Stomach smooth muscle (tissue), 2 donors: Measurements from ENCODE around the gene NRXN3.

Source experiments
- H3K27ac ChIP-seq: one replicate; pipeline ENCODE4 v1.7.0; 2013; ENCODE audit warnings: mild to moderate bottlenecking, low read length, inconsistent platforms
- H3K27me3 ChIP-seq, 2 donors: one replicate each; pipeline ENCODE4 v1.7.0; 2013; ENCODE audit warnings: low read length in 2 of 2; ENCODE audit not compliant: insufficient read depth in 2 of 2, control insufficient read depth in 1 of 2
- H3K36me3 ChIP-seq, 2 donors: one replicate each; pipeline ENCODE4 v1.7.0; 2013; ENCODE audit warnings: low read length in 2 of 2; ENCODE audit not compliant: control insufficient read depth in 2 of 2, insufficient read depth in 2 of 2
- H3K4me1 ChIP-seq: one replicate; pipeline ENCODE4 v1.7.0; 2013; ENCODE audit warnings: low read length; ENCODE audit not compliant: control insufficient read depth, insufficient read depth
- H3K4me3 ChIP-seq, 2 donors: one replicate each; pipeline ENCODE4 v1.7.0; 2013; ENCODE audit warnings: low read length in 2 of 2
- H3K9ac ChIP-seq, 2 donors: one replicate each; pipeline ENCODE4 v1.7.0; 2013; ENCODE audit warnings: low read length in 2 of 2, mild to moderate bottlenecking in 1 of 2
- H3K9me3 ChIP-seq, 2 donors: one replicate each; pipeline ENCODE4 v1.7.0; 2013; ENCODE audit warnings: low read length in 2 of 2; ENCODE audit not compliant: control insufficient read depth in 2 of 2
- donor health status: healthy.
- donor health status: Pancreatic carcinoma.

The NRXN3 gene

DNA sequence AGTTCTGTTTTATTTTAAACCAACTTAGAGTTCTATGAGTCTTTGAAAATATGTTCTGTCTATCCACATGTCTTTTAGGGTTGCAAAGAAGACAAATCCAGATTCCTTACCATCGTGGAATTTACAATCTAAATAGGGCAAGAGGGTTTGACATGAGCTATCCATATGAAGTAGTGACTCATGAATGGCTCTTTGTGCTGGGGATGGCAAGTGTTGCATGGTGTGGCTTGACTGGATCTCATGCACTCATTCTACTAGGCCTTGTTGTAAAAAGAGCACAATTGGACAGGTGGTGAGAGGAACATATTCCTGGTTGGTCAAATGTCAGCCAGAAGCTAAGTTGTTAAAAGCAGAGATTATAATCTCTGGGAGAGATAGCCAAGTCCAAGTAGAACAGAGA, 1532.0 kb downstream of the NRXN3 start:
- Histone ChIP-seq H3K9ac (no peak overlapping the region), H3K27ac (no peak overlapping the region), H3K4me3 (no peak overlapping the region), H3K27me3 (no peaks in the 10 kb centered on the region), H3K4me1 (no peaks in the 10 kb centered on the region), H3K9me3 (no peaks in the 10 kb centered on the region), H3K36me3 (no peaks in the 10 kb centered on the region)

DNA sequence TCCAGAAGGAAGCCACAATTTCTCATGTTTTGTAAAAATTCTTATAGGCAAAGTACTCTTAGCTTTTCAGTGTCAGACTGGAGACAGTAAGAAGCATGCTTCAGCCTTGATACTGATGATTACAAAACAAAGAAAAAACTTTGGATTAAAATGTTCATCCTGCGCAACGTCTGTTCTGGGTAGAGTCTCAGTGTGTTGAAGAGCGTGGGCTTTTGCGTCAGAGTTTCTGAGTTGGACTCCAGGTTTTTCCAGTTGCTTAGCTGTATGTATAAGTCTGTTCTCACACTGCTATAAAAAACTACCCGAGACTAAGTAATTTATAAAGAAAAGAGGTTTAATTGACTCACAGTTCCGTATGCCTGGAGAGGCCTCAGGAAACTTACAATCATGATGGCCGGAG, 1533.0 kb downstream of the NRXN3 start:
- Histone ChIP-seq H3K27ac (no peak overlapping the region), H3K9ac (no peak overlapping the region)

DNA sequence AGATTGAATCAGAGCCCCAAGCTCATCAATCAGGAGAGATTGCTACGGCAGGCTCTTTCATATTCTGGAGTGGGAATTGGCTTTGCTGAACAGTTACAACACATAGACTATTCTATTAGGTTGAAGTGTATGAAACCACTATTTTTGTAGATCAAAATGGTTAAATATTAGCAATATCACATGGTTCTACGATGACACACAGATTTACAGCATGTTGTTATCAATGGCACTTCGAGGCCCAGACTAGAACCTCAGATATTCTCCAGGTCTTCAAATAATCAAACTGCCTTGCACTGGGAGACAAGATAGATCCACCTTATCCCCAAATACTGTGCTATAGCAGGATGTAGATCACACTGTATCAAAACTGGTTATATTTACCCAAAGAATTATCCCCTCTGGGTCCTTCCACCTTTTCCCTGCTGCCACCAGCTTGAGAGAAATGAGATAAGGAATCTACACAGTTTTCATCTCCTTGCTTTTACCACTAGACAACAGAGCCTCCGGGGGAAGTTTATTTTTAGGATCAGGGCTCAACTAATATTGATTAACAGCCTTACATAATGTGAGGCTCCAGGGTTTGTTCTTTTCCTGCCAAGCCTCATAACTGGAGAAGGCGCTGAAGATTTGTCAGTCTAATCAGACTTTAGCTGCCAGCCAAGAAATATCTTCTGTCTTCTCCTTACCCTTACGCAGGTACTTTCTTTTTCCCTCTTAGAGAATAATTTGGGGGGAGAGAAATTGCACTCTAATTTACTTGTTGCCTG, 1534.1 kb downstream of the NRXN3 start:
- no peak overlapping the region for H3K9ac ChIP-seq
- no peaks in the 10 kb centered on the region for H3K4me1 ChIP-seq
- no peak overlapping the region for H3K27ac ChIP-seq
- no peak overlapping the region for H3K4me3 ChIP-seq
- H3K9me3 ChIP-seq: no peaks in the 10 kb centered on the region
- no peaks in the 10 kb centered on the region for H3K36me3 ChIP-seq
- H3K27me3 ChIP-seq: no peaks in the 10 kb centered on the region

More for the DNA sequence above, 1533.0 kb downstream of the NRXN3 start:
- Histone ChIP-seq H3K27me3 (no peaks in the 10 kb centered on the region), H3K36me3 (no peaks in the 10 kb centered on the region), H3K4me3 (no peak overlapping the region), H3K9me3 (no peaks in the 10 kb centered on the region), H3K4me1 (no peaks in the 10 kb centered on the region)

DNA sequence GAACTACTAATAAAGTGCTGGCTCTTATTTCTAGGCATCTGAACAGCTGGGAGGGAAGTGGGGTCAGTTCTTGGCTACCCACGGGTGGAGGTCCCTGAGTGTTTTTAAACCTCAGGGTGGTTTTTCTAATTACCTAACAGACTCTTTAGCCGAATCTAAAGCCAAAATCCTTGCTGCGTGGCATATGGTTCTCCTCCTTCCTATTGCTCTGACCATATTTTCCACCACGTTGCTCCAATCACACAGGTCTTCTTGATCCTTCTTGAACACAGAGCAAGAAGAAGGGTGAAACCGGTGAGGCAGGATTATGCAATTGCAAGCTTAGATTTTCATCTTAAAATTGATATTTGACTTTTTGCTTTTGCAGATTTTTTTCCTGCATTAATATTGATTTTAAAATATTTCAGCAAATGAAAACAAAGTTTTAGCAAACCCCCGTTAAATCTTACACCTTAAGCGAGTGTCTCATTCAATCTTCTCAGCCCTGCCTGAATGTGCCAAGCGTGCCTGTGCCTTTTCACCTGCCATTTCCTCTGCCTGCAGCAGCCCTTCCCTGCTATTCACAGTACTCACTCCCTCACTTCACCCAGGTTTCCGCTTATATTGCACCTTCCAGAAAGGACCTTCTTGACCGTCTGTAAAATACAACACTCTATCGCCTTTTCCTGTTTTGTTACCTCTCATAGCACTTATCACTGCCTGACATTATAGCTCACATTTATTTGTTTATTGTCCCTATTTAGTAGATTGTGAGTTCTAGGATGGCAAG, 1535.1 kb downstream of the NRXN3 start:
- Histone ChIP-seq H3K4me3 (no peak overlapping the region), H3K36me3 (no peaks in the 10 kb centered on the region), H3K9ac (no peak overlapping the region), H3K27ac (no peak overlapping the region), H3K4me1 (no peaks in the 10 kb centered on the region), H3K27me3 (no peaks in the 10 kb centered on the region), H3K9me3 (no peaks in the 10 kb centered on the region)

DNA sequence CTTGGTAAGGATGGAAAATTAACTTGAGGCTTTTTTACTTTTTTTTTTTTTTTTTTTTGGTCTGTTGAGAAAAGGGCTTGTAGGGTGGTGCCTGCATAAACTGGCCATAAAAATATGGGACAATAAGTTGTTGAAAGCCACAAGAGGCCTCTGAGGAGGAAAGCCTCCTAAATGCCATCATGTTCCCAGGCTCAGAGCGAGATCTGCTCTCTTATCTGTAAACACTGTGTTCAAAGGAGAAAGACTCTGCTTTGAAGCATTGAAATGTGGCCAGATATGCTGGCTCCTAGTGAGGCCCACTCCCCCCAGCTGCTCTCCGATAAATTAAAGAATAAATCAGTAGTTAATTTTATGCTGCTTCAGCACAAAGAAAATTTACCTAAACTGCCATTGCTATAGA, 1536.2 kb downstream of the NRXN3 start:
- Histone ChIP-seq H3K4me3 (no peak overlapping the region), H3K9me3 (no peaks in the 10 kb centered on the region), H3K27ac (no peak overlapping the region), H3K4me1 (no peaks in the 10 kb centered on the region), H3K36me3 (no peaks in the 10 kb centered on the region), H3K27me3 (no peaks in the 10 kb centered on the region), H3K9ac (no peak overlapping the region)

DNA sequence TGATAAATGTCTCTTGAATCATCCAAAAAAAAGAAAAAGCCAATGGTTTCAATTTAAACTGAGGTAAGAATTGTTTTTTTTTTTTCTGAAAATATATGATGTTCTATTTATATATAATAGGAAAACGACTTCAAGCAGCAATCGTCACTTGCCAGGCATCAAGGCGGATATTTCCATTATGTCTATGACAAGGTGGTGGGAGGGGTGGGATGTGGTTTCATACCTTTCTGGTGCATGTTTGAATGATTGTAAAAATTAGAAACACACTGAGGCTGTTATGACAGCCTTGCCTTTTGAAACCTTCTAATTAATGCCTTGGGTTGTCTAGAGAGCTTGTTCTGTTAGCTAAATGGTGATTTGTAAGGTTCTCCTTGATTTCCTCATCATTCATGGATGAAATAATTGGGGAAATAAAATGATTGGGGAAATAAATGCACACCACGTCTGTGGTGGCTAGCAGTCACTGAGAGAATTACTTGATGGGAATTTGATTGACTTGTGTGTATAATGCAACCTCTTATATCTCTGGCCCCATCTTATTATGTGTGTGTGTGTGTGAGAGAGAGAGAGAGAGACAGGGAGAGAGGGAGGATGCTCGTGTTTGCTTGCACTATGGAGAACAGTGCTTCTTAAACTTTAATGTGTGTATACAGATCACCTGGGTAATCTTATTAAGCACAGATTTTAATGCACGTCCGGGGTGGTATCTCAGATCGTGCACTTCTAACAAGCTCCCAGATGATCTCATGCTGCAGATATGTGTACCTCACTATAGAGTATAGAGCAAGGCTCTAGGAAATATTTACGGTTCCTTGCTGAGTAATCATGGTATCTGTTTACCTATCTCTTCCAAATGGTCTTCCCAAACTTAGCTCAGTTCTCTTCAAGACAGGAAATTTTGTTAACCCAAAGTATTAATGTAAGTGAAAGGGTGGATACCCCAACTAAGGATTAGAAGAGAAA, 1538.5 kb downstream of the NRXN3 start:
- no peaks in the 10 kb centered on the region for H3K4me1 ChIP-seq
- no peak overlapping the region for H3K27ac ChIP-seq
- no peaks in the 10 kb centered on the region for H3K27me3 ChIP-seq
- no peak overlapping the region for H3K9ac ChIP-seq
- H3K4me3 ChIP-seq: no peak overlapping the region
- H3K36me3 ChIP-seq: no peaks in the 10 kb centered on the region
- no peaks in the 10 kb centered on the region for H3K9me3 ChIP-seq

DNA sequence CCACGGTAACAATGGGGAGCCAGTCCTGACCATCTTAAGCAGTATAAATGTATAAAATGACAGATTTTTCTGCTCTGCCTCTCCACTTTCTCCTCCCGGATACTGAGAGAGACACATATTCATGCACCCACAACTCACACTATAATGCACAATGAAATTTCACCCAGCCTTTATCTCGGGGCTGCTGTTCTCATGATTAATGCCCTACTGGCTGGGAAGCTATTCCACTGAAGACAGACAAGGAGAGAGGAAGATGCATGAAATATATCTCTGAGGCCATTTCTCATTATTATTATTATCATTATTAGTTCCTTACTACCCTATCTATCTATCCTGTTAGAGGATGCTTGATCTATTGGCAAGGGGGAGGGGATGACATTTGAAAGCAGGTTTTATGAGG, 1539.4 kb downstream of the NRXN3 start:
- Histone ChIP-seq H3K4me3 (no peak overlapping the region), H3K27me3 (no peaks in the 10 kb centered on the region), H3K9me3 (no peaks in the 10 kb centered on the region), H3K4me1 (no peaks in the 10 kb centered on the region), H3K9ac (no peak overlapping the region), H3K27ac (no peak overlapping the region), H3K36me3 (no peaks in the 10 kb centered on the region)

DNA sequence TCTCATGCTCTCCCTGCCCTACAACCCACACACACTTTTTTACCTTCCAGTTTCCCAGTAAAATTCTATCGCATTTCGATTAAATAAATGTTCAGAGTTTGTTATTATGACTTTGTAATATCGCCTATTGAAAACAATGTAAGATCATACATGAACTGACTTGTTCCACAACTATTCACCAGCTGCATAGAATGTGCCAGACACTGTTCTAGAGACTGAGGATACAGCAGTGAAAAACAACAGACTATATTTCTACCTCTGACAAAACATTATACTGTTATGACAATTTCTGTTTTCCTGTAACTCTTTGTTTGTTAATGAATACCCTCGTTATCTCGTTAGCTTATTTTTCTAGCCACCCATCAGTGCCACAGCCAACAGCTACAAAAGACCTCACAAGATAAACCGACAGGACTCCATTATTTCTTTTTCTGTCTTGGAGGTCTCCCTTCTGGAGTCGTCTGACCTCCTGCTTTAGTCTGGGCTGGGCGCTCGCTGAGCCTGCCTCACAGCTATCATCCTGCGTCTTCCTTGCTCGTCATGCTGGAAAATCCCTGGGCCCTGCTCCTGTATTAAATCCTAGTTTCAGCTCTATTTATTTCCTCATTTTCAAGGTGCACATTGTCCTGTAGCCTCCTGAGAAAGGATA, 1542.3 kb downstream of the NRXN3 start:
- H3K4me3 ChIP-seq: no peak overlapping the region
- H3K9ac ChIP-seq: no peak overlapping the region
- H3K4me1 ChIP-seq: no peaks in the 10 kb centered on the region
- H3K27me3 ChIP-seq: no peaks in the 10 kb centered on the region
- no peaks in the 10 kb centered on the region for H3K9me3 ChIP-seq
- H3K36me3 ChIP-seq: no peaks in the 10 kb centered on the region
- no peak overlapping the region for H3K27ac ChIP-seq

DNA sequence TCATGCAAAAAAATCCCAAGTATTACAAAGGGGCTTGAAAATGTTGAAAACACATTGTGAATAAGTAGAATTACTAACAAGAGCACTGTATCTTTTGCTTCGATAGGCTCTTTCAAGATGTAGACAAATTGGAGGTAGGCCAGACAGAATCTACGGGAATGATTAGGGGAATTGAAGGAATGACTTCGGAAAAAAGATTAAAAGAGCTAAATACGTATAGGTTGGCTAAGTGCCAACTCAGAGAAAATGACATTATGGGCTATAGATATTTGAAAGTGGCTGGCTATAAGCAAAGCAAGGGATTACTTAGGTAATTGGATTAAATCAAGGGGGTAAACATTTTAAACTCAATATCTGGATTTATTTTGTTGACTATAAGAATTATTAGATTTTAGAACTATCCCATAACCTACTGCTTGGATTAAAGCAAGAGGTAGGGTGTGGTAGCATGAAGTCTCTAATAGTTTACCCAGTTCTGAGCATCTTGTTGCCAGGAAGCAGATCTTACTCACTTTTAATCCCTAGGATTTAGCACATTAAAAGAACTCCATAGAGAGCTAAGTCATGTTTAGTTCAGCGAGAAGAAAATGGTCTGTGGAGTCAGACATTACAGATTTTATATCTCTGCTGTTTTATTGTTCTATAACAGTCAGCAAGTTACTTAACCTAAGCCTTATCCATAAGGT, 1551.4 kb downstream of the NRXN3 start:
- Histone ChIP-seq H3K27me3 (no peaks in the 10 kb centered on the region), H3K9ac (no peak overlapping the region), H3K9me3 (no peaks in the 10 kb centered on the region), H3K4me3 (no peak overlapping the region), H3K36me3 (no peaks in the 10 kb centered on the region), H3K4me1 (no peaks in the 10 kb centered on the region), H3K27ac (no peak overlapping the region)
